ENCODE data around the gene GALNT9.
"Not testable (repeated sequence)": the region's sequence is repeated elsewhere in the genome, so short reads cannot be mapped to it uniquely, and the experiment has no call there.

Gene GALNT9

DNA sequence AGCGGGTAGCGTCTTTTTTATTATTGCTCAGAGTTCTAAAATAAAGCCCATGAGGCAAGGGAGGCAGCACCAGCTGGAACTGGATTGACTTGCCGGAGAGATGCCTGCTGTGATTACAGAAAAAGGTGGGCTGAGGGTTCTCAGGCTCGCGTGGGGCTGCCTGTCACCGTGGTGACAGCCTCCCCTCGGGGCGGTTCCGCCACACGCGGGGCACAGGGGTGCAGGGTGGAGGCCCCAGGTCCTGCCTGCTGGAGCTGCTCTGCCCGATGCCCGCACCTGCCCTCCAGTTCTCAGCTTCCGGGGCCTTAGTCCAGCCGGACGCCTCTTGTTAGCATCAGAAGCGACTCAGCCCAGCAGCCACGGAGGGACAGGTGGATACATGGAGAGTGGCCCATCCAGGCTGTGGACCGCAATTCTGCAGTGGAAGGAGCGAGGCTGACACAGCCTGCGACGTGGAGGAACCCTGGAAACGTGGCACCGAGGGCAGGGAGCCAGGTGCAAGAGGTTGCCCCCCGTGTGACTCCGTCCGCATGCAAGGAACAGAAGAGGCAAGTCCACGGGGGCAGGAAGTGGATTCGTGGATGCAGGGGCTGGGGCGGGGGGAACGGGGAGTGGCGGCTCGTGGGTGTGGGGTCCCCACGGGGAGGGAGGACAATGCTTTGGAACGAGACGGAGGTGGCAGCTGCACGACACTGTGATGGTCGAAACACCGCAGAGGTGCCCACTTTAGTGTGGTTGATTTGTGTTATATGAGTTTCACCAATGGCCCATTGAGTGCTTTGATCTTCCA is 79.5 kb downstream of the GALNT9 start:
- no peak for DNase-seq (ENCODE audit: low read depth in 2 of 2)

DNA sequence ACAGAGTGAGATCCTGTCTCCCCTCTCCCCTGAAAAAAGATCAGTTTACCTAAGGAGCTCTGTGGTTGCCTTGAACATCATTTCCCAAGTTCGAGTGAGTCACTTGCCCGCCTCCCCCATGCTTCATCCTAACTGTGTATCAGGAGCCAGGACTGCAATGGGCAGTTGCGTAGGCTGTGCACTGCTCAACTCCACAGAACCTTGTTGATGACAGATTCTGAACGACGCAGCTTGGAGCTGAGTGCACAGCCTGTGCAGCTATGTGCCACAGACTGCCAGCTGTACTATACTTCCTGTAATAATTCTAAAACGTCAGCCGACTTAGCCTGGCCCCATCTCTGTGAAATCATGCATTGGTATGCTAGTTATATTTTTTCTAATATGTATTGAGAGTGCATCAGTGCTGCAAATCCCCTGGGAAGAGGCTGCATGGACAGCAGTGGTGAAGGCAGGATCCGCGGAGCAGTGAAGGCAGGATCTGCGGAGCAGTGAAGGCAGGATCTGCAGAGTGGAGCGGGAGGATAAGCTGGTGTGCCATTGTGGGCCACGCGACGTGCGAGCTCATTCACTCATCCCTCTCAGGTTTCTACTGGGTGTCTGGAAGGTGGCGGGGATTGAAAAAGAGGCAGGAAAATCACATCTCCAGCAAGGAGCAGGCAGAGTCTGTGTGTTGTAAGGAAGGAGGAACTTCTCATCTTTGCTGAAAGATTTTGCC is 80.8 kb downstream of the GALNT9 start:
- no peak for DNase-seq (ENCODE audit: low read depth in 2 of 2)

DNA sequence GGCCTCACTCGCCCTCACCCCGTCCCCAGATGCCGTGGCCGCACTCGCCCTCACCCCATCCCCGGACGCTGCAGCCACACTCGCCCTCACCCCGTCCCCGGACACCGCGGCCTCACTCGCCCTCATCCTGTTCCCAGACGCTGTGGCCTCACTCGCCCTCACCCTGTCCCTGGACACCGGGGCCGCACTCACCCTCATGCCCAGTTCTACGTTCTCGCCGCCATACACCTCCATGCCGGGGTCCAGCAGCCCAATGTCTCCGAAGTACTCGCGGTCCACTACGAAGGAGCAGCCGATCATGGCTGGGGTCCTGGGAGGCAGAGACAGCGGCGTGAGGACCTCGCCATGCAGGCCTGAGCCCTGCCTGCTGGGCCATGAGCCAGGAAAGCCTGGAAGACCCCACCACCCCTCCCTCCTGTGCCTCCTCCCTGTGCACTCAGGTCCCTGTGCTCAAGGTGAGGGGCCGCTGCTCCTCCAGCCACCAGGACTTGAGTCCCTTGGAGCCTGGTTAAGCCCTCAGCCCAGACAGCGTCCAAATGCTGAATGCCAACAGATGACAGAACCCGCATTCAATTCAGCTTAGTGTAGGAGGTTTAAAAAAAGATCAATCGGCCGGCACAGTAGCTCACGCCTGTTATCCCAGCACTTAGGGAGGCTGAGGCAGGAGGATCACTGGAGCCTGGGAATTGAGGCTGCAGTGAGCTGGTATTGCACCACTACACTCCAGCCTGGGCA is 81.5 kb downstream of the GALNT9 start:
- DNase-seq (ENCODE audit: low read depth in 2 of 2) = no peak

DNA sequence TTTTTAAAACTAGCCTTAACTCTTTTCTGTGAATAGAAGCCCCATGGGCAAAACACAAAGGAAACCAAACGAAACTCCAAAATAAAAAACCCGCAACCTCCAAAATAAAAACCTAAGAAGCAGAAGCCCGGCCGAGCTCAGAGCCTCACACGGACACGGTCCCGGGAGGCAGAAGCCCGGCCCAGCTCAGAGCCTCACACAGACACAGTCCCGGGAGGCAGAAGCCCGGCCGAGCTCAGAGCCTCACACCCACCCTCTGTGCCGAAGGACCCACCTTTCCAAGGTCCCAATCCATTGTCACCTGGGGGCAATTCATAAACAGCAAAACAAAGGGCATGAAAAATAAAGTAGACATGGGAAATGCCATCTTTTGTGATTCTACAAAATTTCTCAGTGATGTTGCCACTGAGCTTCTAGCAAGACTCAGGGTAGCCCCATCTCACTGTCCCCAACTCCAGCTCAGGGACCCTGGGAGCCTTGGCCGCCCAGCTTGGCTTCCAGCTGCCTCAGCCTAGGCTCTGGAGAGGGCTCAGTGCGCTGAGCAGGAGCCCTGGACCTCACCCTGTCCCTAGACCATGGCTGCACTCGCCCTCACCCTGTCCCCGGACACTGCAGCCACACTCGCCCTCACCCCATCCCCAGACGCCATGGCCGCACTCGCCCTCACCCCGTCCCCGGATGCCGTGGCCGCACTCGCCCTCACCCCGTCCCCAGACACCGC is 82.2 kb downstream of the GALNT9 start:
- DNase-seq (ENCODE audit: low read depth in 2 of 2) = no peak

DNA sequence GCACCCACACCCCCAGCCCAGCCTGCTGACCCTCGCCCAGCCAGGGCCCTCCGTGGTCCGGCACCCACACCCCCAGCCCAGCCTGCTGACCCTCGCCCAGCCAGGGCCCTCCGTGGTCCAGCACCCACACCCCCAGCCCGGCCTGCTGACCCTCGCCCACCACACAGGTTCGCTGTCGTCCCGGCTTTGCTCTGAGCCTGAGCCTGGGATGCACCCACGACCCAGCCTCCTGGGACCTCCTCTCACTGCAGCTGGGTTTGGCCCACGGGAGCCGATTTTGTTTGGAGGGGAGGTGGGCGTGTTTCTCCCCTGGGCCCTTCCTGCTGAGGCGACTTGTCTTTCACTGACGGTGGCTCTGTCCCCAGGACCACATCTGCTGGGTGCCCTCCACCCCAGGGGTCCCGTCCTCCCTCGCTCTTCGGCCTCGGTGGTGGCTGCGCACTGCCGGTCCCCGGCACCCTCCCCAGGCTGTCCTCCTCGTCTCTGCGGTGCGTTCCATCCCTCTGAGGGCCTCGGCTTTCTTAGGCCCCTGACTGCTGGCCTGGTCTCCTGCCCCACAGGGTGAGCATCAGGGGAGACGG is 83.8 kb downstream of the GALNT9 start:
- DNase-seq (ENCODE audit: low read depth in 2 of 2) = no peak

DNA sequence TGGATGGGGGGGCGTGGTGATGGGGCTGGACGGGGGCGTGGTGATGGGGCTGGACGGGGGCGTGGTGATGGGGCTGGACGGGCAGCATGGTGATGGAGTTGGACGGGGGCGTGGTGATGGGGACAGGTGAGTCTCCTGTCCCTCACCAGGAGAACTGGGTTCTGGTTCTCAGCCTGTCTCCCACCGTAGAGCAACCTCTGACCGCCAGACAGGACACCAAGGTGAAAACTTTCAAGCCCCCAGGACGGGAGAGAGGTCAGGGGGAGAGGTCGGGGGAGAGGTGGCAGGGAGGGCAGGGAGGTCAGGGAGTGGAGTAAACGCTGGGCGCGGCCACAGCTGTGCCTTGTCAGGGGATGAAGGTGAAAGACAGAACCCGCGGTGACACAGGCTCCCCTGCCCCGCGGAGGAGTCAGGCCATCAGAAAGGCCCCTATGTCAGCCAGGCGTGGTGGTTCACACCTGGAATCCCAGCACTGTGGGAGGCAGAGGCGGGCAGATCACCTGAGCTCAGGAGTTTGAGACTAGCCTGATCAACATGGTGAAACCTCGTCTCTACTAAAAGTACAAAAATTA is 84.6 kb downstream of the GALNT9 start:
- DNase-seq (ENCODE audit: low read depth in 2 of 2) = no peak

DNA sequence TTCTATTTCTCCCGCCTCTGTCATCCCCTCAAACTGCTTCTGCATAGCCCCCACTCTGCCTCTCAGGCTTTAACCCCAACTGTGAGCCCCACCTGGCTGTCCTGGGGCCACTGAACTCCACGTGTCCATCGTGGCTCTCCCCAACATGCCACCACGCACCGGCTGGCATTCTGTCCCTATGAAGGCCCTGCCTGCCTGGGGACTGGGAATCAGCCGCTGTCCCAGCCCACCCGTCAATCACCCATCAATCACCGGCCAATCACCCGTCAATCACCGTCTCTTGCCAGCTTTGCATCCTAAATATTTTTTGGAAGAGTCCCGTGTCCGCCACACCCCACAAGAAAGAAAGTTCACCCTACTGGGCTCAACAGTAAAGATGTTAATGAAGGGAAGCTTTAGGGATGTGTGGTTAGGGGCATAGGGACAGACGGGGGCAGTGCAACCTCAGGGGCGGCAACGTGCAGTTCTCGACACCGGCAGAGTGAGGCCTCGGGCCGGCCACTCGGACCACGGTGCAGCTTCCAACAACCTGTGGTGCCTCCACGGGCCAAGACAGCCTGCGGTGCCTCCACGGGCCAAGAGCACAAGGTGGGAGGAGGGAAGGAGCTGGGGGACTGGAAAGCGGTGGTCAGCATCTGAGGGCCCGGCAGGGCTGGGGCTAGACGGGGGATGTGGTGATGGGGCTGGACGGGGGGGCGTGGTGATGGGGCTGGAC is 85.6 kb downstream of the GALNT9 start:
- DNase-seq (ENCODE audit: low read depth in 2 of 2) = no peak

DNA sequence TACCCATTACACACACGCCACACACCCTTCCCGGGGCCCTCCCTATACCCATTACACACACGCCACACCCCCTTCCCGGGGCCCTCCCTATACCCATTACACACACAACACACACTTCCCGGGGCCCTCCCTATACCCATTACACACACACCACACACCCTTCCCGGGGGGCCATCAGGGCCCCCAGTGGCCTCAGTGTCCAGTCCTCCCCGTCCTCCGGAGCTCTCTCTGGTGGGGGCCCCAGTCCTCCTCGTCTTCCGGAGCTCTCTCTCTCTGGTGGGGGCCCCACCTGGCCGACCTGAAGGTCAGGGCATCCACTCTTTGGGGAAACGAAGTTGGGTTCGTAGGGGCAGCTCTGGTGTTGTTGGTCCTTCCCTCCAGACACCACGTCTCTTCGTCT is 86.2 kb downstream of the GALNT9 start:
- DNase-seq (ENCODE audit: low read depth in 2 of 2) = not testable (repeated sequence)

DNA sequence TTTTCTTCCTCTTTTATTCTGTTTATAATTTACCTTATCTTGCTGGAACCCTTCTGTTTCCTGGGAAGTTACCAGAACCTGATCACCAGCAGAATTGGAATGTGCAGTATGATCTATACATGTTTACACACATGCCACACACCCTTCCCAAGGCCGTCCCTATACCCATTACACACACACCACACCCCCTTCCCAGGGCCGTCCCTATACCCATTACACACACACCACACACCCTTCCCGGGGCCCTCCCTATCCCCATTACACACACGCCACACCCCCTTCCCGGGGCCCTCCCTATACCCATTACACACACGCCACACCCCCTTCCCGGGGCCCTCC is 88.8 kb downstream of the GALNT9 start:
- not testable (repeated sequence) for DNase-seq (ENCODE audit: low read depth in 2 of 2)

DNA sequence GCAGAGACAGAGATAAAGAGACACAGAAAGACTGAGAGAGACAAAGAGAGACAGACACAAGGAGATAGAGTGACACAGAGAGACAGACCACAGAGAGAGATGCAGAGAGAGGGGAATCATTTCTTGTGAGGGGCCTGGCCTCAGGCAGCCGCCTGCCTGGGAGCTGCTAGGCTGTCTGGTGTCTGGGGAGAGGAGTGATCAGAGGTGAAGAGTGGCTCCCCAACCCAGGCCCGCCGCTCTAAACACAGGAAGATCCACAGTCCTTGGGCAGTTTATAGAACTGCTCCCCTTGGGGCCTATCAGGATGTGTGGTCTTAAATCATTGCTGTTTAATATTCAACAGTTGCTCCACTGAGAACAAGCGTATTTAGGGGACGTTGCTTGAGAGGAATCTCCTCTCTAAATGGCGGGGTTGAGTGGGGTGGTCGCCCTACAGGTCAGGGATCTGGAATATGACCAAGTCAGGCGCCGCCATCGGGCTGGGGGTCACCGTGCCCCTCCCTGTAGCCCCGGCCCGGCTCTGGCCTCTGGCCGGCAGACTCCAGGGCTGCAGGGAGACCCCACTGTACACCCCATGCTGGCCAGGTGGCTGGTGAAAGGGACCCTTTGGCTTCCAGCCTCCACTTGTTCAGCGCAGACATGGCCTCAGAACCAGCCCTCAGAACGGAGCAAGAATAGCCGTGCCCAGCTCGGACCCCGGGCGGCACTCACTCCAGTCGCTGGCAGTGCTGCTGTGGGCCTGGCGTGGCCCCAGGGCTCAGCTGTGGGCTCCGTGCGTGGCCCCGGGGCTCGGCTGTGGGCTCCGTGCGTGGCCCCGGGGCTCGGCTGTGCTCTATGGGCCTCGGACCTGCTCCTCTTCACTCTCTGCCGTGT is 89.4 kb downstream of the GALNT9 start:
- no peak for DNase-seq (ENCODE audit: low read depth in 2 of 2)

DNA sequence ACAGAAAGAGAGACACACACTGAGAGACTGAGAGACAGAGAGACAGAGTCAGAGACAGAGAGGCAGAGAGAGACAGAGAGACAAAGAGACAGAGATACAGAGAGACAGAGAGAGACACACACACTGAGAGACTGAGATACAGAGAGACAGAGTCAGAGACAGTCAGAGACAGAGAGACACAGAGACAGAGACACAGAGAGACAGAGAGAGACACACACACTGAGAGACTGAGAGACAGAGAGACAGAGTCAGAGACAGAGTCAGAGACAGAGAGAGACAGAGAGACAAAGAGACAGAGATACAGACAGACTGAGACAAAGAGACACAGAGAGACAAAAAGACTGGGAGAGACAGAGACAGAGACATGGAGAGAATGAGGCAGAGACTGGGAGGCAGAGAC is 90.0 kb downstream of the GALNT9 start:
- no peak for DNase-seq (ENCODE audit: low read depth in 2 of 2)

DNA sequence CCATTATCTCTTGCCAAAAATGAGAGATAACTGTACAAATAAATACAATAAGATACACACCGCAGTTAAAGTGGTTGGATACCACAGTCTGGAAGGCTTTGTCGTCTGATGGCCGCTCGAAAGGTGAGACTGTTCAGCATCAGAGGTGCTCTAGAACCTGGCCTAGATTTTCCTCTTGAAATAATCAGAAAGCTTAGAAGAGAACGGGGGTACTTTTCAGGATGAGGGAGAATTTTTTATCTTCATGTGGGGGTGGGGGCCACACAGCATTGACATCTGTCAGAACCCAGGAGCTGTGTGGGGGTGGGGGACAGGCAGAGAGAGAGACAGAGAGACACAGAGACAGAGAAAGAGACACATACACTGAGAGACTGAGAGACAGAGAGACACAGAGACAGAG is 90.5 kb downstream of the GALNT9 start:
- DNase-seq (ENCODE audit: low read depth in 2 of 2) = no peak

DNA sequence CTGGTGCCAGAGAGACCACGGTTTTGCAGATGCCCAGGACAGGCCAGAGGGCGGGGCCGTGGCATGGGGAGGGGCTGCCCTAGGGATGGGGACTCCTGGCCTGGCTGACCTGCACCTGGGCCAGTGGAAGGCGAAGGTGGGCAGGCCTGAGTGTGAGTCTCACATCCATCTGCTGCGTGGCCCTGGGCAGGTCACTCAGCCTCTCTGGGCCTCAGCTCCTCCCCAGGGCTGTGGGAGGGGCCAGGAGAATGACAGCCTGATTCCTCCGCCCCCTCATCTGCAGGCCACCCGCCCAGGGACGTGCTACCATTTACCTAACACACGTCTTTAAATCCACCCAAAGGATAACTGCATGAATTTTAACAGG is 90.9 kb downstream of the GALNT9 start:
- DNase-seq (ENCODE audit: low read depth in 2 of 2) = no peak

DNA sequence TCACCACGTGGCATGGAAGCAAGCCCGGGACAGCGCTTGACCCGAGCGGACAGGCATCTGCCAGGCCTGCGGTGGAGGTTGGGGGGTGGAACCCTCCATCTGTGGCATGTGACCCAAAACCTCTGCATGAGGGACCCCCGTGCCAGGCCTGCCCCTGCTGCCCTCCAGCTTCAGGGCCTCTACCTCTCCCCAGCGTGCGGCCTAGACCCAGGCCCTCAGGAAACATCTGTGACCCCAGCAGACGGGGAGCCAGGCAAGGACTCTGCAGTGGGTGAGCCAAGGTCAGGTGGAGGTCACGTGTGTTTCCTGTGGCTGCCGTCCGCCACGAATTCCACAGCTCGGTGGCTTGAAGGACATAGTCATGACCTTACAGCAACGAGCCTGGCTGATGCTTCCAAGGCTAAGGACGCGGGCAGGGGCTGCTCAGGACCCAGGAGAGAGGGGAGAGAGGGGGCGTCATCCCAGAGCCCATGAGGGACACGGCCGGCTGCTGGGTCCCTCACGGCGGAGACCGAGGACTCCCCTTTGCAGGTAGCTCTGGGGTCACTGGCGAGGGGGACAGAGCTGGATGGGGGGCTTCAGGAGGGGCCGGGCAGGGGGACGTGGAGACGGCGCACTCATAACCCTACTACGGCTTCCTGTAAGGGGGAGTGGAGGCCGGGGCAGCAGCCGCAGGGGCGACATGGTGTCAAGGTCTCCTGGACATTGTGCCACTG is 91.5 kb downstream of the GALNT9 start:
- DNase-seq (ENCODE audit: low read depth in 2 of 2) = no peak

DNA sequence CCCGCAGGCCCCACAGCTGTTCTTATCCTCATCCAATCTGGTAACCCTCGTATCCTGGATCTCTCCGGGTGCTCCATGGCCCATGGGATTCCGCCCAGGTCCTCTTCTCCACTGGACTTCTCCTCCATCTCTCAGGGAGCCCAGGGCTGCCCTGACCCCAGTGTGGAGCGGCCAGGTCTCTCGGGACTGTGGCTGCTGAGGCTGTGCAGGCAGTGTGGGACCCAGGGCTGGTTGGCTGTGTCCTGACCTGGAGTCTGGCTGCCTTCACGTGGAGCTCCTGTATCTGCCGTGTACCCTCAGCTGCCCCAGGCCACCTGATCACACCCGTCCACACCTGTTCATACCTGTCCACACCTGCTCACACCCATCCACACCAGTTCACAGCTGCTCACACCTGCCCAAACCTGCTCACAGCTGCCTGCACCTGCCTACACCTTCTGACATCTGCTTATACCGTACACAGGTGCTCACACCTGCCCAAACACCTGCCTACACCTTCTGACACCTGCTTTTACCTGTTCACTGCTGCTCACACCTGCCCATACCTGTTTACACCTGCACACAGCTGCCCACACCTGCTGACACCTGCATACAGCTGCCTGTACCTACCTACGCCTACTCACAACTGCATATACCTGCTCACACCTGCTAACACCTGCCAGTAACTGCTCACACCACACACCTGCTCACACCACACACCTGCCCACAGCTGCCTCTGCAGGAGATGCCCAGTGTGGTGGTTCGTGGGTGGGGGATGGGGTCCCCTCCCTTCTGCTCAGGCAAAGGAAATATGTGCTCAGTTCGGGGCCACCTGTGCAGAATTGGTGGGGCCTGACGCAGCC is 92.2 kb downstream of the GALNT9 start:
- no peak for DNase-seq (ENCODE audit: low read depth in 2 of 2)

DNA sequence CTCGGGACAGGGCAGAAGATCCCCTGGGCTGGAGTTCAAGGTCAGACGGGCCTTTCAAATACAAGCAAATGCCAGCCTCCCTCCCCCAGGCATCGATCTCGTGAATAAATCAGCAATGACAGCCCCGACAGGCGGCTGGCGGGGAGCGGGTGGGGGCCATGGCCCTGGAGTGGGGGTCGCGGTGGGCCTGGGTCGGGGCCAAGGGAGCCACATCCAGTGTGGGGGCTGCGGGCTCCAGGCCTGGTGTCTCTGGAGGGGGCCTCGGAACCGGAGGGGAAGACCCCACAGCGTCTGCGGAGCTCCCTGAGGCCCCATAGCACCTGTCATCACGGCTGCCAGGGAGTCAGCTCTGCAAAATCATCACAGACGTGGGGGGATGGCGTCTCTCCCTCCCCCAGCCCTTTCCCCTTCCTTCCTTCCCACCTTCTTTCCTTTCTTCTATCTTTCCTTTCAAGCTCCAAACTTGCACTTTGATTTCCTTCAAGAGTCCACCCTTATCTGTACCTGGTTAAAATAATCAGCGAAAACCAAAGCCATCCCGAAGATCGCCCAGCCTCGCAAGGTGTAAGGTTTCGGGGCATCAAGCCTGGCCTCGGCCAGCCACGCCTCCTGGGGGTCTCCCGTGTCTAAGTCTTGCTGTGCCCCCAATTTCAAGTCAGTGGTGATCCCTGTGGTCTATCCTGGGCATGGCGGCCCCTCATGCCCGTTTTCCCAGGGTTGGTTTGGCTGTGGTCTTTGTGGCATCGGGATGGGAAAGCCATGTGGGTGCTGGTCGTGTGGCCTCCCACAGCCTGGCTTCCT is 93.1 kb downstream of the GALNT9 start:
- DNase-seq (ENCODE audit: low read depth in 2 of 2) = no peak

DNA sequence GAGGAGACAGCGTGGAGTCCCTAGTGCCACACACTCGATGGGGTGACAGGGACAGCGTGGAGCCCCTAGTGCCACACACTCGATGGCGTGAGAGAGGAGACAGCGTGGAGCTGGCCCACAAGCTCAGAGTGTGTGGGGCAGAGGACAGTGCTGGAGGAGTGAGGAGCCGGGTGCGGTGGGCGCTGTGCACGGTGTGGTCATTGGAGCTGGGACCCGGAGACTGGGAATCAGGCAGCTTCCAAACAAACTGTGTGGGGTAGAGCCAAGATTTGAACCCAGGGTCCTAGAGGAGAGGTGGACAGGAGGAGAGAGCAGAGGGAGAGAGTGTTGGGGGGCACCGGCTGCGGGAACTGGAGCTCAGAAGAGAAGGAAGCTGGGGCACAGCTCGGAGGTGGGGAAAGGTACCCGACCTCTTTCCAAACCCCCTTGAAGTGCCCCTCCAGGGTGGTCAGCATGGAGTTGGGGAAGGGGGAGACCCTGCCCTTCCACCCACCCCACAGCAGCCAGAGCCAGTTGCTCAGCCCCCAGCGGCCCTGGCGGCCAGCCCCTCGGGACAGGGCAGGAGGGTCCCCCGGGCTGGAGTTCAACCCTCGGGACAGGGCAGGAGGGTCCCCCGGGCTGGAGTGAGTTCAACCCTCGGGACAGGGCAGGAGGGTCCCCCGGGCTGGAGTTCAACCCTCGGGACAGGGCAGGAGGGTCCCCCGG is 94.1 kb downstream of the GALNT9 start:
- no peak for DNase-seq (ENCODE audit: low read depth in 2 of 2)
